ENCODE results near the gene PCDH18. TPM values are rescaled to one million over a fixed set of nuclear protein-coding genes. Genes with fewer than 3 reads are reported as not detected.
"Not testable (repeated sequence)": the region's sequence is repeated elsewhere in the genome, so short reads cannot be mapped to it uniquely, and the experiment has no call there.

Gene PCDH18
- total RNA-seq, 1 experiment from 2014 or later, result not detected

GRCh38 chr4:137524725-137525369 is 7.4 kb downstream of the PCDH18 start:
- DNase-seq, result no peak
- Histone ChIP-seq H3K9ac (ENCODE audit: low read length) (no peak overlapping the region), H3K4me1 (ENCODE audit: low read length) (no peaks in the 10 kb centered on the region), H3K79me2 (ENCODE audit: low read length) (no peaks in the 10 kb centered on the region), H3K9me3 (ENCODE audit: low read length) (peaks cover 3% of the 10 kb centered on the region; the same call in 1 of the 2 replicates), H3K27me3 (ENCODE audit: low read length) (no peaks in the 10 kb centered on the region), H3K9me2 (replicated peaks; ENCODE audit: insufficient read depth, low read length) (no peaks in the 10 kb centered on the region), H3K4me3 (ENCODE audit: low read length) (no peak overlapping the region), H3K4me2 (ENCODE audit: low read depth, low read length, poor library complexity, severe bottlenecking) (no peak overlapping the region), H4K20me1 (ENCODE audit: insufficient read depth, low read depth, low read length) (no peaks in the 10 kb centered on the region), H2AFZ (ENCODE audit: low read length) (no peak overlapping the region), H3K27ac (ENCODE audit: low read length) (no peak overlapping the region), H3K36me3 (ENCODE audit: insufficient read depth, low read length) (no peaks in the 10 kb centered on the region)

- no peak overlapping the region for H3K4me2 ChIP-seq (ENCODE audit: low read depth, low read length, poor library complexity, severe bottlenecking)
- H3K9ac ChIP-seq (ENCODE audit: low read length), result no peak overlapping the region
- H3K36me3 ChIP-seq (ENCODE audit: insufficient read depth, low read length), result no peaks in the 10 kb centered on the region
- H4K20me1 ChIP-seq (ENCODE audit: insufficient read depth, low read depth, low read length), result no peaks in the 10 kb centered on the region
- H3K4me3 ChIP-seq (ENCODE audit: low read length), result no peak overlapping the region
- H3K4me1 ChIP-seq (ENCODE audit: low read length), result no peaks in the 10 kb centered on the region
- DNase-seq, result no peak
- H3K27ac ChIP-seq (ENCODE audit: low read length), result no peak overlapping the region
- H3K9me3 ChIP-seq (ENCODE audit: low read length), result no peaks in the 10 kb centered on the region; the same call in 1 of the 2 replicates
- H3K79me2 ChIP-seq (ENCODE audit: low read length), result no peaks in the 10 kb centered on the region
- no peaks in the 10 kb centered on the region for H3K9me2 ChIP-seq (replicated peaks; ENCODE audit: insufficient read depth, low read length)
- no peak overlapping the region for H2AFZ ChIP-seq (ENCODE audit: low read length)
- H3K27me3 ChIP-seq (ENCODE audit: low read length), result no peaks in the 10 kb centered on the region
Measured at GRCh38 chr4:137523329-137523728, 9.0 kb downstream of the PCDH18 start.

GRCh38 chr4:137521053-137521452 is 11.2 kb downstream of the PCDH18 start:
- no peak overlapping the region for H3K9ac ChIP-seq (ENCODE audit: low read length)
- H3K4me1 ChIP-seq (ENCODE audit: low read length), result no peaks in the 10 kb centered on the region
- H2AFZ ChIP-seq (ENCODE audit: low read length), result no peak overlapping the region
- H3K27ac ChIP-seq (ENCODE audit: low read length), result no peak overlapping the region
- no peaks in the 10 kb centered on the region for H3K36me3 ChIP-seq (ENCODE audit: insufficient read depth, low read length)
- no peaks in the 10 kb centered on the region; the same call in 1 of the 2 replicates for H3K9me3 ChIP-seq (ENCODE audit: low read length)
- no peaks in the 10 kb centered on the region for H3K9me2 ChIP-seq (replicated peaks; ENCODE audit: insufficient read depth, low read length)
- no peak overlapping the region for H3K4me3 ChIP-seq (ENCODE audit: low read length)
- no peaks in the 10 kb centered on the region for H4K20me1 ChIP-seq (ENCODE audit: insufficient read depth, low read depth, low read length)
- no peaks in the 10 kb centered on the region for H3K79me2 ChIP-seq (ENCODE audit: low read length)
- H3K27me3 ChIP-seq (ENCODE audit: low read length), result no peaks in the 10 kb centered on the region
- H3K4me2 ChIP-seq (ENCODE audit: low read depth, low read length, poor library complexity, severe bottlenecking), result no peak overlapping the region
- no peak for DNase-seq

- H4K20me1 ChIP-seq (ENCODE audit: insufficient read depth, low read depth, low read length), result no peaks in the 10 kb centered on the region
- H3K36me3 ChIP-seq (ENCODE audit: insufficient read depth, low read length), result no peaks in the 10 kb centered on the region
- H3K79me2 ChIP-seq (ENCODE audit: low read length), result no peaks in the 10 kb centered on the region
- no peak overlapping the region for H3K4me3 ChIP-seq (ENCODE audit: low read length)
- H3K27ac ChIP-seq (ENCODE audit: low read length), result no peak overlapping the region
- DNase-seq, result no peak
- H3K9me2 ChIP-seq (replicated peaks; ENCODE audit: insufficient read depth, low read length), result no peaks in the 10 kb centered on the region
- no peak overlapping the region for H2AFZ ChIP-seq (ENCODE audit: low read length)
- no peak overlapping the region for H3K4me2 ChIP-seq (ENCODE audit: low read depth, low read length, poor library complexity, severe bottlenecking)
- H3K9ac ChIP-seq (ENCODE audit: low read length), result no peak overlapping the region
- no peaks in the 10 kb centered on the region for H3K27me3 ChIP-seq (ENCODE audit: low read length)
- H3K4me1 ChIP-seq (ENCODE audit: low read length), result no peaks in the 10 kb centered on the region
- no peaks in the 10 kb centered on the region; the same call in 1 of the 2 replicates for H3K9me3 ChIP-seq (ENCODE audit: low read length)
Measured at GRCh38 chr4:137519406-137519805, 12.9 kb downstream of the PCDH18 start.

GRCh38 chr4:137517323-137517722 is 15.0 kb downstream of the PCDH18 start:
- H3K9me3 ChIP-seq (ENCODE audit: low read length); H4K20me1 ChIP-seq (ENCODE audit: insufficient read depth, low read depth, low read length); H3K36me3 ChIP-seq (ENCODE audit: insufficient read depth, low read length); H3K9me2 ChIP-seq (replicated peaks; ENCODE audit: insufficient read depth, low read length); H3K9ac ChIP-seq (ENCODE audit: low read length); H3K79me2 ChIP-seq (ENCODE audit: low read length); H3K4me2 ChIP-seq (ENCODE audit: low read depth, low read length, poor library complexity, severe bottlenecking); H3K4me1 ChIP-seq (ENCODE audit: low read length); H3K27ac ChIP-seq (ENCODE audit: low read length); H2AFZ ChIP-seq (ENCODE audit: low read length); H3K27me3 ChIP-seq (ENCODE audit: low read length); DNase-seq; H3K4me3 ChIP-seq (ENCODE audit: low read length): not testable (repeated sequence)

GRCh38 chr4:137514406-137515111 is 17.7 kb downstream of the PCDH18 start:
- no peak for DNase-seq
- no peaks in the 10 kb centered on the region for H3K27me3 ChIP-seq (ENCODE audit: low read length)
- H3K9ac ChIP-seq (ENCODE audit: low read length), result no peak overlapping the region
- H3K9me2 ChIP-seq (replicated peaks; ENCODE audit: insufficient read depth, low read length), result no peaks in the 10 kb centered on the region
- H3K9me3 ChIP-seq (ENCODE audit: low read length), result no peaks in the 10 kb centered on the region
- H4K20me1 ChIP-seq (ENCODE audit: insufficient read depth, low read depth, low read length), result no peaks in the 10 kb centered on the region
- no peak overlapping the region for H3K4me3 ChIP-seq (ENCODE audit: low read length)
- no peaks in the 10 kb centered on the region for H3K4me1 ChIP-seq (ENCODE audit: low read length)
- no peak overlapping the region for H3K4me2 ChIP-seq (ENCODE audit: low read depth, low read length, poor library complexity, severe bottlenecking)
- no peaks in the 10 kb centered on the region for H3K36me3 ChIP-seq (ENCODE audit: insufficient read depth, low read length)
- no peak overlapping the region for H3K27ac ChIP-seq (ENCODE audit: low read length)
- H3K79me2 ChIP-seq (ENCODE audit: low read length), result no peaks in the 10 kb centered on the region
- H2AFZ ChIP-seq (ENCODE audit: low read length), result no peak overlapping the region

- no peak overlapping the region for H3K9ac ChIP-seq (ENCODE audit: low read length)
- H3K9me3 ChIP-seq (ENCODE audit: low read length), result no peaks in the 10 kb centered on the region
- no peak overlapping the region for H3K27ac ChIP-seq (ENCODE audit: low read length)
- no peak overlapping the region for H3K4me3 ChIP-seq (ENCODE audit: low read length)
- no peaks in the 10 kb centered on the region for H4K20me1 ChIP-seq (ENCODE audit: insufficient read depth, low read depth, low read length)
- DNase-seq, result no peak
- no peaks in the 10 kb centered on the region for H3K9me2 ChIP-seq (replicated peaks; ENCODE audit: insufficient read depth, low read length)
- H2AFZ ChIP-seq (ENCODE audit: low read length), result no peak overlapping the region
- H3K36me3 ChIP-seq (ENCODE audit: insufficient read depth, low read length), result no peaks in the 10 kb centered on the region
- no peaks in the 10 kb centered on the region for H3K4me1 ChIP-seq (ENCODE audit: low read length)
- no peaks in the 10 kb centered on the region for H3K27me3 ChIP-seq (ENCODE audit: low read length)
- no peaks in the 10 kb centered on the region for H3K79me2 ChIP-seq (ENCODE audit: low read length)
- no peak overlapping the region for H3K4me2 ChIP-seq (ENCODE audit: low read depth, low read length, poor library complexity, severe bottlenecking)
Measured at GRCh38 chr4:137510557-137511265, 21.6 kb downstream of the PCDH18 start.

- no peak overlapping the region for H3K4me3 ChIP-seq (ENCODE audit: low read length)
- no peaks in the 10 kb centered on the region for H3K9me2 ChIP-seq (replicated peaks; ENCODE audit: insufficient read depth, low read length)
- H4K20me1 ChIP-seq (ENCODE audit: insufficient read depth, low read depth, low read length), result no peaks in the 10 kb centered on the region
- no peak for DNase-seq
- H3K4me2 ChIP-seq (ENCODE audit: low read depth, low read length, poor library complexity, severe bottlenecking), result no peak overlapping the region
- no peaks in the 10 kb centered on the region for H3K36me3 ChIP-seq (ENCODE audit: insufficient read depth, low read length)
- no peaks in the 10 kb centered on the region for H3K27me3 ChIP-seq (ENCODE audit: low read length)
- no peaks in the 10 kb centered on the region for H3K79me2 ChIP-seq (ENCODE audit: low read length)
- no peak overlapping the region for H3K9ac ChIP-seq (ENCODE audit: low read length)
- H3K9me3 ChIP-seq (ENCODE audit: low read length), result no peaks in the 10 kb centered on the region
- no peaks in the 10 kb centered on the region for H3K4me1 ChIP-seq (ENCODE audit: low read length)
- no peak overlapping the region for H2AFZ ChIP-seq (ENCODE audit: low read length)
- H3K27ac ChIP-seq (ENCODE audit: low read length), result no peak overlapping the region
Measured at GRCh38 chr4:137509855-137510282, 22.4 kb downstream of the PCDH18 start.
